ENCODE data around the gene NFATC1. TPM values are rescaled to one million over a fixed set of nuclear protein-coding genes. Genes with fewer than 3 reads are reported as not detected.

The NFATC1 gene
- total RNA-seq, 4 donors from 2014 or later: 7.1 to 74.7 (median 28.4) TPM

DNA sequence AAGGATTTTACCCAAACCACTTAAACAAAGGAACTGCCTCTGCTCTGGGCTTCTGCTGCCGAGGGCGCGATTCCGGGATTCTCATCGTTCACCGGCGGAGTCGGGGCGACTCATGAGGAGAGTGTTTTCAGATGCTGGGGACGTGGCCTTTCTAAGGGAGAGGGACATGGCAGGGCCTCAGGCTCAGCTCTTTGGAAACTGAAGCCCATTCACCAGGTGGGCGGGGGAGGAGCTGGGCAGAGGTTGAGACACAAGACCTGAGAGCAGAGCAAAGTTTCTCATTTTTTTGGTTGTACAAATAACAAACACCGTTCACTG, 29.8 kb downstream of the NFATC1 start:
- DNase-seq (no peak), ATAC-seq (no peak)
- Histone ChIP-seq H3K4me3 (no peak overlapping the region), H3K4me1 (peaks cover 15 to 45% of the 10 kb centered on the region in 2 donors), H3K36me3 (peaks cover 0 to 7% of the 10 kb centered on the region in 2 donors), H3K27ac (no peak overlapping the region), H3K27me3 (no peaks in the 10 kb centered on the region), H3K9me3 (no peaks in the 10 kb centered on the region)
- in situ Hi-C loops (cut with MboI; ENCODE audit: low sequenced_read_pairs in 4 of 4): no loop called here
- intact Hi-C loops (cut with DNase I; ENCODE audit: low total_unique reads): no loop called here
- no peak for TF ChIP-seq POLR2A (IDR thresholded peaks at IDR 0.05)
- TF ChIP-seq, protein P1, sequence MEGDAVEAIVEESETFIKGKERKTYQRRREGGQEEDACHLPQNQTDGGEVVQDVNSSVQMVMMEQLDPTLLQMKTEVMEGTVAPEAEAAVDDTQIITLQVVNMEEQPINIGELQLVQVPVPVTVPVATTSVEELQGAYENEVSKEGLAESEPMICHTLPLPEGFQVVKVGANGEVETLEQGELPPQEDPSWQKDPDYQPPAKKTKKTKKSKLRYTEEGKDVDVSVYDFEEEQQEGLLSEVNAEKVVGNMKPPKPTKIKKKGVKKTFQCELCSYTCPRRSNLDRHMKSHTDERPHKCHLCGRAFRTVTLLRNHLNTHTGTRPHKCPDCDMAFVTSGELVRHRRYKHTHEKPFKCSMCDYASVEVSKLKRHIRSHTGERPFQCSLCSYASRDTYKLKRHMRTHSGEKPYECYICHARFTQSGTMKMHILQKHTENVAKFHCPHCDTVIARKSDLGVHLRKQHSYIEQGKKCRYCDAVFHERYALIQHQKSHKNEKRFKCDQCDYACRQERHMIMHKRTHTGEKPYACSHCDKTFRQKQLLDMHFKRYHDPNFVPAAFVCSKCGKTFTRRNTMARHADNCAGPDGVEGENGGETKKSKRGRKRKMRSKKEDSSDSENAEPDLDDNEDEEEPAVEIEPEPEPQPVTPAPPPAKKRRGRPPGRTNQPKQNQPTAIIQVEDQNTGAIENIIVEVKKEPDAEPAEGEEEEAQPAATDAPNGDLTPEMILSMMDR (IDR thresholded peaks at IDR 0.05 in 4 of 5, conservative IDR thresholded peaks at IDR 0.05 in 1 of 5): no peak

DNA sequence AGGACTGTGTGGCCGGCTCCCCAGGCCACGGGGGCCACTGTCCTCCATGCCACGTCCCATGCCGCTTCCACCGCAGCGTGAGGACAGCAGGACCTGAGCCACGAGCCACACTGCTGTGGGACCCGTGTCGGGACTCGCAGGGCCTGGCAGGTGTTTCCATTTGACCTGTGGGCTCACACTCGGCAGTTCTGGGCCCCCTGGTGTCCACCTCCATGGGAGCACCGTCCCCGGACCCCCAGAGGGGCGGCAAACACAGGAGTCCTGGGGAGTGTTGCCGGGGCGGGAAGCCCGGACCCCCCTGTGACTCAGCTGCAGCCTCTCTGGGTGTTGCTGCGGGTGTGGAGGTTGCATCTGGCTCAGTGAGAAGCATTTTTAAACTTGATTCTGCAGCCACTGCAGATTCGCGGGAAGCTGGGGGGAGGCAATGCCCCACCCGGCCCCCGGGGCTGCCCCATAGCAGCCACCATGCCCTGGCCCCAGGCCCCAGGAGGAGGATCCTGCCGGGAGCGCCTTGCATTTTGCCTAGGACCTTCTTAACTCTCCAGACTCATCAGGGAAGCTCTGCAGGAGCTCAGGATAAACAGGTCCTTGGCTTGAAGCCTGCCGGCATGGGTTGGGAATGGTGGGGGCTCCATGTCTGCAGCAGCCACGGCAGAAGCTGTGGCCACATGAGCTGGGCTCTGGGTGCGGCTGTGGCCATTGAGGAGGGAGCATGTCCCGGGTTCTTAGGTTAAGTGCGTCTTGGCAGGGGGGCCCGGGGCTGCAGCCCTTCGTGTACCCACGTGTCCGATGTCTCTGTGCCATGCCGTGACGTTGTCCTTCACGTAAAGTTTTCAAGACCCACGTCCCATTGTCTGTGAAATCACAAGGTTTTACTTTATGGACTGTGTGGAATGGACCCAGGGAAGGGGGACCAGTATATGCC, 30.9 kb downstream of the NFATC1 start:
- Histone ChIP-seq H3K4me3 (no peak overlapping the region), H3K36me3 (no peaks in the 10 kb centered on the region), H3K27me3 (no peaks in the 10 kb centered on the region), H3K27ac (no peak overlapping the region), H3K9me3 (no peaks in the 10 kb centered on the region), H3K4me1 (peaks cover 15 to 40% of the 10 kb centered on the region in 2 donors)
- intact Hi-C loops (cut with DNase I; ENCODE audit: low total_unique reads): no loop called here
- TF ChIP-seq, protein P1 (IDR thresholded peaks at IDR 0.05 in 4 of 5, conservative IDR thresholded peaks at IDR 0.05 in 1 of 5): no peak
- TF ChIP-seq POLR2A (IDR thresholded peaks at IDR 0.05): no peak
- ATAC-seq: no peak
- in situ Hi-C loops (cut with MboI; ENCODE audit: low sequenced_read_pairs in 4 of 4): no loop called here
- no peak for DNase-seq

DNA sequence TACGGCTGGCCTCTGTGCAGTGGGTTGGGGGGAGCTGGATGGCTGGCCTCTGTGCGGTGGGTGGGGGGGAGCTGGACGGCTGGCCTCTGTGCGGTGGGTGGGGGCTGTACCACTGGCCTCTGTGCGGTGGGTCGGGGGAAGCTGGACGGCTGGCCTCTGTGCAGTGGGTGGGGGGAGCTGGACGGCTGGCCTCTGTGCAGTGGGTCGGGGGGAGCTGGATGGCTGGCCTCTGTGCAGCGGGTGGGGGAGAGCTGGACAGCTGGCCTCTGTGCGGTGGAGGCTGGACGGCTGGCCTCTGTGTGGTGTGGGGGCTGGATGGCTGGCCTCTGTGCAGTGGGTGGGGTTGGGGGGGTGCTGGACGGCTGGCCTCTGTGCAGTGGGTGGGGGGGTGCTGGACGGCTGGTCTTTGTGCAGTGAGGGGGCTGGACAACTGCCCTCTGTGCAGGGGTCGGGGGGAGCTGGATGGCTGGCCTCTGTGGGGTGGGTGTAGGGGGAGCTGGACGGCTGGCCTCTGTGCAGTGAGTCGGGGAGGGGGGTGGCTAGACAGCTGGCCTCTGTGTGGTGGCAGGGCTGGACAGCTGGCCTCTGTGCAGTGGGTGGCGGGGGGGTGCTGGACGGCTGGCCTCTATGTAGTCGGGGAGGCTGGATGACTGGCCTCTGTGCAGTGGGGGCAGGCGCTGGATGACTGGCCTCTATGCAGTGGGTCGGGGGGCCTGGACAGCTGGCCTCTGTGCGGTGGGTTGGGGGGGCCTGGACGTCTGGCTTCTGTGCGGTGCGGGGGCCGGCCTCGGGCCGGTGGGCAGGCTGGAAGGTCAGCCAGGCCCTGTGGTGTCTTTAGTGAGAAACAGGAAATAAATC, 31.9 kb downstream of the NFATC1 start:
- ATAC-seq: no peak
- no peak for TF ChIP-seq POLR2A (IDR thresholded peaks at IDR 0.05)

DNA sequence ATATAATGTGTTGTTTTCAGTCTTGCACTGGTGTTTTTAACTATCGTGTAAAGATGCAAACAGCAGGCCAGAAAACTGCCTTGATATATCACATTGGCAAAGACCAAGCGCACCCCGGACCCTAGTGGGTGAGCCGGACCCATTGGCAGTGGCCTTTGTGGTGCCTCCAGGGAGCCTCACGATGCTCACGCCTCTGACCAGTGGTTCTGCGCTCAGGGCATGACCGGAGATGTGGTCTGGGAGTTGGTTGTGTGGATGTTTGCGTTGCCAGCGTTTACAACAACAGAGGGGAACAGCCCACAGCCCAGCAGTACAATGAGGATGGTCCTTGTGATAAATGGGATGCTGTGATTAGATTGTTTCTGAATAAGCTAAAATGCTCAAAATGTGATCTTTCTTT, 32.6 kb downstream of the NFATC1 start:
- DNase-seq (no peak), ATAC-seq (no peak)
- TF ChIP-seq, protein P1 (IDR thresholded peaks at IDR 0.05 in 4 of 5, conservative IDR thresholded peaks at IDR 0.05 in 1 of 5): no peak
- TF ChIP-seq POLR2A (IDR thresholded peaks at IDR 0.05): no peak
- Histone ChIP-seq H3K4me1 (peaks cover 6 to 23% of the 10 kb centered on the region in 2 donors), H3K36me3 (no peaks in the 10 kb centered on the region), H3K27me3 (no peaks in the 10 kb centered on the region), H3K9me3 (no peaks in the 10 kb centered on the region), H3K4me3 (no peak overlapping the region), H3K27ac (no peak overlapping the region)
- intact Hi-C loops (cut with DNase I; ENCODE audit: low total_unique reads): no loop called here
- in situ Hi-C loops (cut with MboI; ENCODE audit: low sequenced_read_pairs in 4 of 4): no loop called here

More for the DNA sequence above, 31.9 kb downstream of the NFATC1 start:
- Histone ChIP-seq H3K27me3 (no peaks in the 10 kb centered on the region), H3K4me3 (no peak overlapping the region), H3K27ac (no peak overlapping the region), H3K36me3 (no peaks in the 10 kb centered on the region), H3K4me1 (peaks cover 8 to 30% of the 10 kb centered on the region in 2 donors), H3K9me3 (no peaks in the 10 kb centered on the region)
- in situ Hi-C loops (cut with MboI; ENCODE audit: low sequenced_read_pairs in 4 of 4) (no loop called here), intact Hi-C loops (cut with DNase I; ENCODE audit: low total_unique reads) (no loop called here)
- DNase-seq: no peak

DNA sequence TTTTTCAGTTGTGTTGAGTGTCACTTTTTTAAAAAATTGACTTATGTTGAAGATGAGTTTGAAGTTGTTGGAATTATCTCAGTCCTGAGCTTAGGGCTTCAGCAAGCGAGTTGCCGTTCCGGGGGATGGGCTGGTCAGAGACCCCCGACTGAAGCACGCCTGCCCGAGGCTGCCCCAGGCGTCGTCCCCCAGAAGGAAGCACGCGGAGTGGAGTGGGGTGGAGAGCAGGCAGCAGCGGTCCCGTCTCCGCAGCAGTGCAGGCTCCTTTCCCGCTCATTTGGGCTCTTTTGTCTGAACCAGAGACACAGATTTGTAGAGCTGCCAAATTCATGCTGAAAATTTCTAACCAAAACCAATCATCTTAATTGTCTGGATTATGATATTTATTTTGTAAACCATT, 33.7 kb downstream of the NFATC1 start:
- Histone ChIP-seq H3K36me3 (peaks cover 0 to 8% of the 10 kb centered on the region in 2 donors), H3K4me1 (peaks cover 0 to 14% of the 10 kb centered on the region in 2 donors), H3K9me3 (no peaks in the 10 kb centered on the region), H3K4me3 (no peak overlapping the region), H3K27ac (no peak overlapping the region), H3K27me3 (no peaks in the 10 kb centered on the region)
- DNase-seq: no peak
- in situ Hi-C loops (cut with MboI; ENCODE audit: low sequenced_read_pairs in 4 of 4) (no loop called here), intact Hi-C loops (cut with DNase I; ENCODE audit: low total_unique reads) (no loop called here)
- no peak for TF ChIP-seq POLR2A (IDR thresholded peaks at IDR 0.05)
- TF ChIP-seq, protein P1 (IDR thresholded peaks at IDR 0.05 in 4 of 5, conservative IDR thresholded peaks at IDR 0.05 in 1 of 5): no peak
- no peak for ATAC-seq
